NCI-H82 treated with DMSO at 0.1 percent for 48 hours (cell line): ENCODE results near the gene DKK3.

ENCODE experiments used
- DNase-seq: peaks from one replicate; lab custom pipeline; 2025; ENCODE audit not compliant: unreplicated experiment; lab: John Stamatoyannopoulos, UW

DKK3 gene

GRCh38 chr11:11983427-11983826 is 25.0 kb downstream of the DKK3 start:
- no peak for DNase-seq

GRCh38 chr11:11982975-11983374 is 25.5 kb downstream of the DKK3 start:
- no peak for DNase-seq

GRCh38 chr11:11982461-11982860 is 26.0 kb downstream of the DKK3 start:
- DNase-seq = no peak

GRCh38 chr11:11981840-11982239 is 26.6 kb downstream of the DKK3 start:
- no peak for DNase-seq

GRCh38 chr11:11981364-11981763 is 27.1 kb downstream of the DKK3 start:
- no peak for DNase-seq

GRCh38 chr11:11980841-11981308 is 27.6 kb downstream of the DKK3 start:
- DNase-seq = no peak

GRCh38 chr11:11980200-11980599 is 28.2 kb downstream of the DKK3 start:
- DNase-seq = no peak

GRCh38 chr11:11979488-11980117 is 28.8 kb downstream of the DKK3 start:
- DNase-seq = no peak

GRCh38 chr11:11978792-11979487 is 29.5 kb downstream of the DKK3 start:
- DNase-seq = no peak

- no peak for DNase-seq
These were observed 30.3 kb downstream of the DKK3 start for GRCh38 chr11:11978098-11978637.

- no peak for DNase-seq
These were observed 31.1 kb downstream of the DKK3 start for GRCh38 chr11:11977206-11977938.

- no peak for DNase-seq
These were observed 31.8 kb downstream of the DKK3 start for GRCh38 chr11:11976481-11977127.

- DNase-seq = no peak
These were observed 33.0 kb downstream of the DKK3 start for GRCh38 chr11:11975201-11976092.

- DNase-seq = no peak
These were observed 34.6 kb downstream of the DKK3 start for GRCh38 chr11:11973866-11974265.

- DNase-seq = no peak
These were observed 35.0 kb downstream of the DKK3 start for GRCh38 chr11:11973361-11973800.

GRCh38 chr11:11972730-11973341 is 35.6 kb downstream of the DKK3 start:
- DNase-seq = no peak

- no peak for DNase-seq
These were observed 36.4 kb downstream of the DKK3 start for GRCh38 chr11:11971906-11972547.

GRCh38 chr11:11970556-11970955 is 37.9 kb downstream of the DKK3 start:
- no peak for DNase-seq
